Hematopoietic multipotent progenitor cell (in vitro differentiated cells): ENCODE measurements around the gene TAPBP. TPM values are rescaled to one million over a fixed set of nuclear protein-coding genes. Genes with fewer than 3 reads are reported as not detected.
"Not testable (repeated sequence)": the region's sequence is repeated elsewhere in the genome, so short reads cannot be mapped to it uniquely, and the experiment has no call there.

ENCODE experiments used
- DNase-seq, 3 donors: peaks; one replicate each; pipeline ENCODE4 v3.0.0-alpha.2; 2011 to 2015; ENCODE audit warnings: low read depth in 2 of 3, low spot score in 2 of 3
- total RNA-seq: library from RNA; depleted of rRNA; stranded (reverse); fragments of >200 nt; gene quantifications from one replicate; pipeline ENCODE4 v1.2.3, GENCODE V29; 2012

Gene TAPBP
- total RNA-seq, 1 donor: 323 TPM

DNA sequence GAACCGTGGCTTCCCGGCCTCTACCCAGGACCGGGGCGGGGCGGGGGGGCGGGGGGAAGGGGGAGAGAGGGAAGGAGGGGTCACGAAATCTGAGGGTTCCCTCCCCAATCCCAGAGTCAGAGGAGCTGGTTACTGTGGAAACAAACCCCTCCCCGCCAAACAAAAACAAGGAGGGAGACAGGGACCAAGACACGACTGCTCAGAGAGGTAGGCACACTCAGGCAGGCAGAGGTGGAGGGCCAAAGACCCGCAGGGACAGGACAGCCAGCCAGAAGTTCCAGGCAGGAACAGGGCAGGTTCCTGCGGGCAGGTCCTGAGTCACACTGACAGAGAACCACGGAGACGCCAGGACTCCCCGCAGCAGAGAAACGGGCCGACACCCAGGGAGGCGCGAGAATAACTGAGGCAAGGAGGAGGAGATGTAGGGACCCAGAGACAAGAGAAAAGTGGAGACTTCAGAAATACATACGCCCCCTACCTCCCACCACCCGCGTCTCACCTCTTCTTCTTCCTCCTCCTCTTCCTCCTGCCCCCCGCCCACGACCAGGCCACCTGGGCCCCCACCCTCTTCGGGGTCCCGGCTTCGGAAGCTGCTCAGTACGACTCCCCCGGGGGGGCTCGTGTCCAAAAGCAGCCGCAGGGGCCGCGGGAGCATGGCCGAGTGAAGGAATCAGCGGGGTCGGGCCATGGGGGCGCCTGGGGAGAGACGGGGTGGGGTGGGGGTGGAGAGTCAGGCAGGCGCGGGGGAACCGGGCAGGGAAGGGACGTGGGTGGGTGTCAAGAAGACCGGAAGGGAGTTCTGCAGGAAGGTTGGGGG lies 15.7 kb downstream of the TAPBP start:
- DNase-seq: peak in 1 of 3 donors; percentile 73

GRCh38 chr6:33297406-33297955 lies 16.4 kb downstream of the TAPBP start:
- peak in 1 of 3 donors; percentile 25 for DNase-seq

DNA sequence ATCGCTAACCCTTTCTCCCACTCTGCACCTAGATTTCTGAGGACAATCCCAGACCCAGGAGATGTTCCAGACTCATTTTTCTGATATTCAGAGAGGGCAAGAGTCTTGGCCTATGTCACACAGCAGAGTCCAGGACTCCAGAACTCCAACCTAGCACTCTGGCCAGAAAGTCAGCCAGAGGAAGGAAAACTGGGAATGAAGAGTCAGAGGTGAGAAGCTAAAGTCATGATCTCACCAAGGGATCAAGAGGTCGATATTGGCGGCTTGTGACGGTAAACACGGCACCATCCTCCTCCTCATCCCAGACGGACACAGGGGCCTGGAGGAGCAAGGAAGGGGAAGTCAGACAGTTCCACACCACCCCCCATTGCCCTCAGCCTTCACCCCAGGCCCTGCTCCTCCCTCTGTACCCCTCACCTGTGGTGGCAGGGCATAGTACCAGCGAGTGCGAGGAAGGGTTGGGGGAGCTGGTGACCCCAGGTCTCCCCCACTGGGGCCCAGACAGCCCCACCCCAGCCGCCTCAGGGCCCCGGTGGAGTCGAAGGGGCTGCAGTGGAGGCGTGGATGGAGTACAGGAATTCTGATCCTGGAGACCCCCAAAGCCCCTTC lies 17.0 kb downstream of the TAPBP start:
- no peak for DNase-seq

DNA sequence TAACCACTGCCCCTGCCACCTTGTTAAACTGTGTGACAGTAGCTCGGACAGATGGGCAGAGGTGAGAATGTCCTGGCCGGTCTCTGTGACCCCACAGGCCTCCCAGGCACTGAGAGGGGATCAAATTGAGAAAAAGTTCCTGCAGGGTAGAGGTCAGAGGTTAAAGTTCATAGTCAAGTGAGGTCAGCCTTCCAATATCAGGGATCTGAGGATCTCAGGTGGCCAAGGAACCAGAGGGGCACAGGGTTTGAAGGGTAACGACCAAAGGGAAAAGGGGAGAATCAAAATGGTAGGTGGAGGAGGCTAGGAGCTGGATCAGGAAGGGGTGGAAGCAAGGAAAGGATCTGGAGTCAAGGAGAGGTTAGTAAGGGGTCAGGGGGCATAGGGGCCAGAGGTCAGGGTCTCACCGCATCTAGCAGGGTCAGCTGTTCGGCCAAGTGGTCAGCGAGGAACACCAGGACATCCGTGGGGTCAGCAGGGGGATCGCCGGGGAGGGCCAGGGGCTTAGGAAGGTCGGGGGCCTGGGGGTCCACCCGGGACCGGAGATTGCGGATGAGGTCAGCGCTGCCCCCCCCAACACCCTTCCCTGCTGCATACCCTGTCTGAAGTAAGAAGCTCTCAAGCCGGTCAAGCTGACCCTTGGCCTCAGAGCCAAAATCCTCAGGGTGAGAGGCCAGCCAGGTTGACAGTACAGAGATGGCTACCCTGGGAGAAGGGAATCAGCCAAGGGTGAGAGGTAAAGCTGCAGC lies 18.1 kb downstream of the TAPBP start:
- DNase-seq: no peak

DNA sequence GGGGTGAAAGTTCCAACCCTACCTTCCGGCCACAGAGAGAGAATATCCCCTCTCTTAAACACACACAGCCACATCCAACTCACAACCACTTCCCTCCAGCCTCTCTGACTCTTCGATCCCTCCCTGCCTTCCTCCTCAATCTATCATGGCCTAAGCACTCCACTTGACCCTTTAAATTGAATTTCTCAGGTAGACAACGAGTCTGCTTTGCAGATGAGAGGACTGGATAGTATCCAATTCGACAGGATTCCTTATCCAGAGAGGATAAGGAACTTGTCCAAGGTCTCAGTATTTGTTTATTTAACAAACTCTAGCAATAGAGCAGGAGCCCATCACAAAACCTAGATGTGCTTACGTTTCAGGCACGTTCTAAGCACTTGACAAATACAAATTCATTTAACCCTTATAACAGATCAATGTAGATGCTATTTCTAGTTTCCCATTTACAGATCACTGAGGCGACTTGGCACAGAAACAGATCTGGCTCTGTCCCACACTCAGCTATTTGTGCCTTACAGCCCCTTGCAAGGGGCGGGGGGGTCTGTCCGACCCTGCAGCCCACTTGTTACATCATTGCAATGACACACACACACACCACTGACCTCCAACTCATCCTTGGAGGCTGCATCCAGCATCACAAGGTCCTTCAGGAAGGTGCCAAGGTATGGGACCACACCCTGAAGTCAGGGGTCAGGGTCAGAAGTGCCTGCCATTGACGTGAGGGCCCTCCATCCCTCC lies 19.6 kb downstream of the TAPBP start:
- no peak for DNase-seq

GRCh38 chr6:33292996-33293682 lies 20.7 kb downstream of the TAPBP start:
- no peak for DNase-seq

- DNase-seq: no peak
These were observed 23.4 kb downstream of the TAPBP start for GRCh38 chr6:33290459-33290858.

DNA sequence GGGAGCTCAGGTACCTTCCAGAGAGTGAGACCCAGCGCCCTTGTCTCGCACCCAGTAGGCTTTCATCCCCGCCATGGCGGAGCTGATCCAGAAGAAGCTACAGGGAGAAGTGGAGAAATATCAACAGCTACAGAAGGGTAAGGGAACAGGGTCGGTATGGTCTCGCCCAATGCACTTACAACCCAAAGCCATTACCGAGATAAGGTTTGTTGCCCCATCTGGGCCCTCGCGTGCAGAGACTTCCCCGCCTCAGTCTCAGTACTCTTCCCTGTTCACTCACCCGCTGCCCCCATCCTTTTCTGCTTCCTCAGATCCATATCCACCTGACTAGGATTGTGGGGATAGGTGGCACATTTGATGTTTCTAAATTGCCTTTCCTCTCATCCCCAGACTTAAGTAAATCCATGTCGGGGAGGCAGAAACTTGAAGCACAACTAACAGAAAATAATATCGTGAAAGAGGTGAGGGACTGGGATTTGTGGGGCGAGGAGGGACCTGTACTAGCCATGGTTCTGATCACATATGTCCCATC lies 24.0 kb downstream of the TAPBP start:
- DNase-seq: no peak

DNA sequence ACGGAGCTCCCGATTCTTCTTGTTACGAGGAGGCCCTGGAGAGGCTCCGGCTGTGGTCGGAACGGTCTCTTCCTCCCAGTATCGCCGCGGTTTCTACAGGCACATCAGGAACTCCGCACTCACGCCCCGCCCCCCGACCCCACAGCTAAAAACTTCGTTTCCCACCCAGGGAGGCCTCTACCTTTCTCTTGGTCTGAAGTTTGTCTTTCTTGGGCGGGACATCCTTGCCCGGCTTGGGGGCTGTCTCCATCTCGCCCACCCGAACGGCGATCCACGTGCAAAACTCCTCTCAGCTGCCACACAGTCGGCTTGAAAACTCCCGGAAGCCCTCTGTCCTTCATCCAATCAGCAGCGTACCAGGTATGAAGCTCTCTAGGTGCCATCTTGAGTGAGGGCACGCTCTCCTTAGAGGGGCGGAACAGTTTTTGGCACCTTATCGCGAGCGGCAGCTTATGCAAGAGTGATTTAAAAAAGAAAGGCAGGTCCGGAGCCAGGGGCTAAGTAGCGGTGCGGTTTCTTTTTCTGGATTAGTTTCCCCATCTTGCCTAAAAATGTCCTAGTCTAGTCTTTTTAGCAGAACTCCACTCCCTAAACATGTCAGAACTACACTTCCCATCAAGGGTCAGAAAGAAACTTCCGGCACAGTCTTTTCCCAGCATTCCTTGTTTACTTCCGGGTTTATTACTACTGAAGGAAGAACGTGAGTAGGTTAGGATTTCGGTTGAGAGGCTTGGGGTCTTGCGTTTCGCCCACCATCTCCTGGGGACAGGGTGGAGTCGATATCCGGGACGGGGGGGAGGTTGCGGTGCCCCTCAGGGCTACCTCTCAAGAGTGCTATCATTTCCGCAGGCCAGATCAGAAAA lies 24.7 kb downstream of the TAPBP start, which contains the start of the genes PFDN6 and WDR46:
Gene PFDN6 (plus strand): TSS at position 681 of the 863 bp plus-strand sequence. CDS start 256 bp downstream, outside the sequence.
Gene WDR46 (minus strand): TSS at position 319 of the 863 bp plus-strand sequence. CDS start 69 bp downstream, at position 250.
- DNase-seq: peak; percentile 68 to 94 (median 90)

- DNase-seq: no peak
These were observed 25.5 kb downstream of the TAPBP start for GRCh38 chr6:33288141-33288920.

DNA sequence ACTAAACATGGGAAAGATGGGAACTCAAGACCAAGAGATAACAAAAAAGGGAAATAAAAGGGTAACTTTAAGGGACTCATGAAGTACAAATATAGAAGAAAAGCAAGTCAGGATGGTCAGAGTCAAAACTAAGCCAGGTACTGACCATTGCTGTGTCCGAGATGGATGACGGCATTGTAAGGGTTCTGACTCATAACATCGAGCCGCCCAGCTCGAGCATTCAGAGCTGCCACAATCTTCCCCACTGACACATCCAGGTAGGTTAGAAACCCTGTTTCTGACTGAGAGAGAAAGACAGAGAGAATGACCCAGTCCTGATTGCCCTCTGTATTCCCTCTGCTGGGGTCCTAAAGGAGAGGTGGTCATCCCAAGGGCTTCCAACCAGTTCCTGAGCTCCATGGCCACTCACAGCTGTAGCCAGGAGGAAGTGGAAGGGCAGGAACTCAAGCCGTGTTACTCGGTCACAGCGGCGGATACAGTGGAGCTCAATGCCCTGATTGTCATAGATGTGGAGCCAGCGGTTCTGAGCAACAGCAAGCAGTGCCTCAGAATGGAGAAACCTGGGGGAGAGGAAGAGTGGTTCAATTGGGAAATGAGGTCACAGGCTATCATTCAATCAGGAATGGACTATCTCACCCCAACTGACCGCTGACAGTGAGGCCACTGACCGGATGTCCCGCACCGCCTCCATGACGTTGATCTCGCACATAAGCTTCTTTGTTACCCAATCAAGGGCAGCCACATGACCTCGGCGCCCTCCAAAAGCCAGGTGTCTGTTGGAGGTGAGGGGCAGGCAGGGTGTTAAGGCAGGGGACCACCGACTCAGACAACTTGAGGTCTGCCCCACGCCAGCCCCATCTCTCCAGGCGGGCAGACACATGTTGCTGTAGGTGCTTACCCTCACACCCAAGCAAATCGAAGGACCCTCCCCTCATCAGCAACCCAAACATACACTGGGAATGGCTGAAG lies 26.6 kb downstream of the TAPBP start:
- DNase-seq: no peak

GRCh38 chr6:33285214-33285613 lies 28.7 kb downstream of the TAPBP start:
- DNase-seq: not testable (repeated sequence)

GRCh38 chr6:33280539-33280938 lies 33.3 kb downstream of the TAPBP start:
- DNase-seq: no peak

- peak in 2 of 3 donors; percentile 78 to 83 for DNase-seq
These were observed 33.8 kb downstream of the TAPBP start for GRCh38 chr6:33279971-33280511.

DNA sequence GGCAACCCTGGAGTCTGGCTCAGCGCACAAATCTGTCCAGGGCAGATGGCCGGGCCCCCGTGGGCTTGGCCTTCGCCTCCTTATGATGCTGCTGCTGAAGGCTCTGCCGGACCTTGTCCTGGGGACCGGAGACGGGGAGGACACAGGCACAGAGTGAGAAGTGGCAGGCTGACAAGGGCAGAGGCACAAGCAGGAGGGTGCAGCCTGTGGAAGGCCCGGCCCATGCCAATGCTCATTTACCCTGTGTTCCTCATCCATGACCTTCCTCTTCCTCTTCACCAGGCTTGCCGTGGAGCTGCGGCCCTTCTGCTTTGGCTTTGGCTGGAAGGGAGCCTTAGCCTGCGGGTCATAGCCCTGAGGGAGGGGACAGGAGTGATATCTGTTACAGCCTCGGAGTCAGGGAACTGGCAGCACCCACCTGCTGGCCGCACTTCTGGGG lies 34.6 kb downstream of the TAPBP start:
- no peak for DNase-seq

DNA sequence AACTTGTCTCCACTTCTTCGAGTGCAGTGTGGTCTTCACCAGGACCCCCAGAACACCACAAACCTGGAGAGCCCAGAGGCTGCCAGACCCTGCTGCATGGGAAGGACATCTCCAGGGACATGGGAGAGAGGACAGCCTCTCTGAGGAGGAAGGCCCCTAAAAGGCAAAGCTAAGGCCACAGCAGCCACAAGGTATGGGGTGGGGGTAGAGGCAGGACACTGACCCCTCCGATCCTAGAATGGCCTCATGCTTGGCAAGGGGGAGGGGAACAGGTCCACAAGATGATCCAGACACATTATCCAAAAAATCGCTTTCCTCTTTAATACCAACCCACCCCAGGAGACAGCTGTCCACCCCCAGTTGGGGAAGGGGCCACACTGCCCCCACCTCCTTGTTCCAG lies 35.1 kb downstream of the TAPBP start:
- no peak for DNase-seq
